IPS-20b (cell line): ENCODE measurements around the gene MCEMP1.
"Not testable (repeated sequence)": the region's sequence is repeated elsewhere in the genome, so short reads cannot be mapped to it uniquely, and the experiment has no call there.

ENCODE experiments used
- H3K27ac ChIP-seq: one replicate; pipeline ENCODE4 v1.5.1; 2013; ENCODE audit warnings: low read length
- H3K27me3 ChIP-seq: 2 replicates; pipeline ENCODE4 v1.6.1; 2013; ENCODE audit warnings: mild to moderate bottlenecking, low read length, inconsistent platforms; ENCODE audit not compliant: insufficient read depth
- H3K36me3 ChIP-seq: 2 replicates; pipeline ENCODE4 v1.6.1; 2013; ENCODE audit warnings: low read depth, mild to moderate bottlenecking, inconsistent platforms, low read length, moderate library complexity; ENCODE audit not compliant: insufficient read depth
- H3K4me1 ChIP-seq: 2 replicates; pipeline ENCODE4 v1.6.1; 2013; ENCODE audit warnings: mild to moderate bottlenecking, control low read depth, inconsistent platforms, low read length, moderate library complexity; ENCODE audit not compliant: insufficient read depth
- H3K4me3 ChIP-seq: 2 replicates; pipeline ENCODE4 v1.5.1; 2013; ENCODE audit warnings: mild to moderate bottlenecking, low read length, inconsistent platforms
- H3K9ac ChIP-seq: 2 replicates; pipeline ENCODE4 v1.6.1; 2013; ENCODE audit warnings: low read depth, mild to moderate bottlenecking, inconsistent platforms, low read length, moderate library complexity
- H3K9me3 ChIP-seq: 2 replicates; pipeline ENCODE4 v1.6.1; 2013; ENCODE audit warnings: mild to moderate bottlenecking, low read depth, low read length, inconsistent platforms; ENCODE audit not compliant: insufficient read depth

Gene MCEMP1

DNA sequence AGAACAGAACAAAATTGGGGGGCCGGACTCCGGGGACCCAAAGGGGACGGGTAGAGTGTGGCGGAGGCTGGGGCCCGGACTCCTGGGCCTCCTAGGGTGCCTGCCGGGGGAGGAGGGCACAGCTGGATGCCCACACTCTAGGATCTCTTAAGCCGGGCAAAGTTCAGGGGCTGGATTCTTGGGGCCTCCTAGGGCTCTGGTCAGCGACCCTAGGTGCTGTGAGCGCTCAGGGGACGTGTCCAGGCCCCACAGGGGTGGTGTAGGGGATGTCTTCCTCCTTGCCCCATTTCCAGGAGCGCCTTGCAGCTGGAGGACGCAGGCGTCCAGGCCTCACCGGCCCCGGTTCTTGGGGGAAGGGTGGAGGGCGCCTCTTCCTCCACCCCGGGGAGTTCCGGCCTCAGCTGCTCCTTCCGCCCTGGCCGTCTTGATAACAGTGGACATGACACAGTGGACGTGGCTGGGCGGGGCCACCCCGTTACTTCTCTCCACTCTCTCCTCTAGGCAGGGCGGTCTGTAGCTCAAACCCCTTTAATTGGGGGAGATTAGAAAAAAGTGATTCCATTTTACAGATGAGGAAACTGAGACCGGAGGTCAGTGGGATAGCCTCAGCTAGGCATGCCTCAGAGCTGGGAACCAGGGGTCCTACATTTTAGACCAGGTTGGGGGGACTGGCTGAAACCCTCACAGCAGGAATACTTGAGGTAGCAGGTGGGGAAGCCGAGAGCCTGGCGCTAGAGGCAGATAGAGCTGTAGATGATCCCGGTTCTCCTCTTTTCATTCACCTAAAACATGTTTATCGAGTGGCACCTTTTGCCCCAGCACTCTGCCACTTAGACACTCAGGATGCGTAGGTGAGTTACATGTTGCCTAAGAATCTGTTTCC is 39.3 kb upstream of the MCEMP1 start:
- peaks cover 31% of the 10 kb centered on the region for H3K27me3 ChIP-seq
- peak overlapping the region; percentile 76 for H3K9ac ChIP-seq
- H3K36me3 ChIP-seq = no peaks in the 10 kb centered on the region
- H3K4me1 ChIP-seq = no peaks in the 10 kb centered on the region
- H3K4me3 ChIP-seq = peak overlapping the region; percentile 79
- no peak overlapping the region for H3K27ac ChIP-seq
- no peaks in the 10 kb centered on the region for H3K9me3 ChIP-seq

DNA sequence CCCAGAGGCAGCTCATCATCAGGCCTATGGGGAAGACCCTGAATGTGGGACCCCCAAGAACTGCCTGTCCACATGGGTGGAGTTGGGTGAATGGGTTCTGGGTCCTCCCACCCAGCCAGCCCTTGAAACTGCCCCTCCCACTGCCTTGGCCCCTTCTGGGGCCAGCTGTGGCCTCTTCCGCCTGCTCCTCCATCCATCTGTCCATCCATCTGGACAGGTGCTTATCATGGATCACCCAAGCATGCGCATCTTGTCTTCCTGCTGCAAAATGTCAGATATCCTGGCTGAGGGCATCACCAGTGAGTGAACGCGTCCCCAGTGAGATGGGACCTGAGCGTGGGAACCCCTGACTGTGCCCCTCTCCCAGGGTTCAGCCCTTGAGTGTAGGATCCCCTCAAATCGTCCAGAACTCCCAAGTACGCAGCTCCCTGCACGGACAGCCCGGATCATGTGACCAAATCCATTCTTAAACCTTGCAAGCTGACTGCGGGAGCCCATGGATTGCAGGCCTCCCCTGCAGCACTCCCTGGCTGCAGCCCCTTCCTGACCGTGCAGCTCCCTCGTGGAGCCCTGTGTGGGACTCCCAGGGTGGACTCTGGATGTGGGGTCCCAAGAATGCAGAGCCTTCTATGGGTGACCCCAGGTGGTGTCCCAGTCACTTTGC is 38.0 kb upstream of the MCEMP1 start:
- H3K4me3 ChIP-seq = no peak overlapping the region
- H3K4me1 ChIP-seq = no peaks in the 10 kb centered on the region
- no peaks in the 10 kb centered on the region for H3K9me3 ChIP-seq
- H3K36me3 ChIP-seq = no peaks in the 10 kb centered on the region
- no peak overlapping the region for H3K9ac ChIP-seq
- no peak overlapping the region for H3K27ac ChIP-seq
- H3K27me3 ChIP-seq = peaks cover 28% of the 10 kb centered on the region

DNA sequence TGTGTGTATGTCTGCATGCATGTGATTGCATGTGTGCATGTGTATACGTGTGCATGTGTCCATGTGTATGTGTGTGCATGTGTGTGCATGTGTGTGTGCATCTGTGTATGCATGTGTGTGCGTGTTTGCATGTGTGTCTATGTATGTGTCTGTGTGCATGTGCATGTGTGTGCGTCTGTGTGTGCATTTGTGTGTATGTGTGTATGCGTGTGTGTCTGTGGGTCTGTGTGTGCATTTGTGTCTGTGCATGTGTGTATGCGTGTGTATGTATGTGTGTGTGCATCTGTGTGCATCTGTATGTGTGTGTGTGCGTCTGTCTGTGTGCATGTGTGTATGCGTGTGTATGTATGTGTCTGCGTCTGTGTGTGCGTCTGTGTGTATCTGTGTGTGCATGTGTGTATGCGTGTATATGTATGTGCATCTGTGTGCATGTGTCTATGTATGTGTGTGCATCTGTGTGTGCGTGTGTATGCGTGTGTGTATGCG is 37.0 kb upstream of the MCEMP1 start:
- Histone ChIP-seq H3K4me1 (no peaks in the 10 kb centered on the region), H3K9ac (no peak overlapping the region), H3K27me3 (peaks cover 19% of the 10 kb centered on the region), H3K4me3 (no peak overlapping the region), H3K36me3 (no peaks in the 10 kb centered on the region), H3K9me3 (no peaks in the 10 kb centered on the region), H3K27ac (no peak overlapping the region)

DNA sequence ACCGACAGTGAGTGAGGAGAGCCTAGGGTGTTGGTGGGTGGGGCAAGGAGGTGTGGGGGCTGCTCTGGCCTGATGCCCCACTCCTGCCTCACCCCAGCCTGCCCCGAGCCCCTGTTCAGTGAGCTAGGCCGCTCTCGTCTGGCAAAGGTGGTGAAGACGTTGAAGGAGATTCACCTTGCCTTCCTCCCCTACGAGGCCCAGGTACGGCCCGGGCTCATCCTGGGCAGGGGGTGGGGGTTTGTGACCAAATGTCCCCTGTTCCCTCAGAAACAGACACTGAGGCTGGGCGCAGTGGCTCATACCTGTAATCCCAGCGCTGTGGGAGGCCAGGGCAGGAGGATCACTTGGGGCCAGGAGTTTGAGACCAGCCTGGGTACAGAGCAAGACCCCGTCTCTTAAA is 36.1 kb upstream of the MCEMP1 start:
- peaks cover 10% of the 10 kb centered on the region for H3K27me3 ChIP-seq
- no peak overlapping the region for H3K4me3 ChIP-seq
- H3K36me3 ChIP-seq = no peaks in the 10 kb centered on the region
- no peaks in the 10 kb centered on the region for H3K9me3 ChIP-seq
- no peaks in the 10 kb centered on the region for H3K4me1 ChIP-seq
- H3K27ac ChIP-seq = no peak overlapping the region
- no peak overlapping the region for H3K9ac ChIP-seq

DNA sequence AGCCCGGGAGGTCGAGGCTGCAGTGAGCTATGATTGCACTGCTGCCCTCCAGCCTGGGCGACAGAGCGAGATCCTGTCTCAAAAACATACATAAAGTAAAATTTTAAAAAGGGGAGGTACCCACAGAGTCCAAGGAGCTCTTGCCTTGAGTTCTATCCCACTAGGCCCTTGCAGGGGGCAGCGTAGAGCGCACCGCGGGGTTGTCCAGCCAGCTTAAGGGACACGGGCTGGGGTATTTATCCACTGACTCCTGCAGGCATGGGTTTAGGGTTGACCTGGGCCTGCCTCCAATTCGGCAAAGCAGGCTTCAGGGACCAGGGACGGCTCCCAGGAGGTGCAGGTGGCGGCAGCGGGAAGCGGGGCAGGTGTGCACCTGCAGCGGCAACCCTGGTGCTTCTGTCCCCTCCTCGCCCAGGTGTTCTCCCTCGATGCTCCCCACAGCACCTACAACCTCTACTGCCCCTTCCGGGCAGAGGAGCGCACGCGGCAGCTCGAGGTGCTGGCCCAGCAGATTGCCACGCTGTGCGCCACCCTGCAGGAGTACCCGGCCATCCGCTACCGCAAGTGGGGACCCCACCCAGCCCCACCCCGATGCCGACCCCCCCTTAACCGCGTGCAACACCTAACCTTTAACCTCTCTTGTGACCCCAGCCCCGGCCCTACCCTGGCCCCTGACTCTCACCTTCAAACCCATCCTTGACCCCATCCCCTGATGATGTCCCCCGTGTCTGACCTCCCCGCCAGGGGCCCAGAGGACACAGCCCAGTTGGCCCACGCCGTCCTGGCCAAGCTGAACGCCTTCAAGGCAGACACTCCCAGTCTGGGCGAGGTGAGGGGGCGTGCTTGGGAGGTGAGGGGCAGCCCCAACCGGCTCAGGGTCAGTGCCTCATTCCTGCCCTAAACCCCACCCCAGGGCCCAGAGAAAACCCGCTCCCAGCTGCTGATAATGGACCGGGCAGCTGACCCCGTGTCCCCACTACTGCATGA is 35.3 kb upstream of the MCEMP1 start:
- no peak overlapping the region for H3K27ac ChIP-seq
- no peaks in the 10 kb centered on the region for H3K4me1 ChIP-seq
- no peaks in the 10 kb centered on the region; the same call in 1 of the 2 replicates for H3K36me3 ChIP-seq
- no peak overlapping the region for H3K4me3 ChIP-seq
- no peak overlapping the region for H3K9ac ChIP-seq
- H3K9me3 ChIP-seq = no peaks in the 10 kb centered on the region
- peaks cover 2% of the 10 kb centered on the region for H3K27me3 ChIP-seq

DNA sequence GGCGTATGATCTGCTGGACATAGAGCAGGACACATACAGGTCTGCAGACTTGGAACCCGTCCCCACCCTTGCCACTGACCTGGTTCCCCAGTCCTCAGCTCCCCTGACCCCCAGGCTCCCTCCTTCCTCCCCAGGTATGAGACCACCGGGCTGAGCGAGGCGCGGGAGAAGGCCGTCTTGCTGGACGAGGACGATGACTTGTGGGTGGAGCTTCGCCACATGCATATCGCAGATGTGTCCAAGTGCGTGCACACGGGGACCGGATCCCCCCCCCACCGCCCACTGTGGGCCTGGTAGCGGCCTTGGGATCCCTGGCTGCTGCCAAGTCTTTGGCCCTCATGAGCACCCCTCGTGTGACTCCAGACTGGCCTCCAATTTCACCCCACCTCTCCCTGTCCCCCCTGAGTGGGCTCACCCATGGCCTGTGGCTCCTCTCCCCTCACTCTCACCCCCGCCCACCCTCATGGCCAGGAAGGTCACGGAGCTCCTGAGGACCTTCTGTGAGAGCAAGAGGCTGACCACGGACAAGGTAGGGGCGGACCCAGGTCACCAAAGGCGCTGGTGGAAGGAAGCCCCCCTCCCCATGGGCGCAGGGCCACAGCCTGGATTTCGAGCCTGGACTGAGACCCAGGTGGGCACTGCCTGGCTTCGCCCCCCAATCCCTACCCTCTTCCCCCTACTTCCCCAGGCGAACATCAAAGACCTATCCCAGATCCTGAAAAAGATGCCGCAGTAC is 34.4 kb upstream of the MCEMP1 start:
- Histone ChIP-seq H3K27me3 (no peaks in the 10 kb centered on the region), H3K4me3 (no peak overlapping the region), H3K9me3 (no peaks in the 10 kb centered on the region), H3K36me3 (no peaks in the 10 kb centered on the region; the same call in 1 of the 2 replicates), H3K4me1 (no peaks in the 10 kb centered on the region), H3K27ac (no peak overlapping the region), H3K9ac (no peak overlapping the region)

DNA sequence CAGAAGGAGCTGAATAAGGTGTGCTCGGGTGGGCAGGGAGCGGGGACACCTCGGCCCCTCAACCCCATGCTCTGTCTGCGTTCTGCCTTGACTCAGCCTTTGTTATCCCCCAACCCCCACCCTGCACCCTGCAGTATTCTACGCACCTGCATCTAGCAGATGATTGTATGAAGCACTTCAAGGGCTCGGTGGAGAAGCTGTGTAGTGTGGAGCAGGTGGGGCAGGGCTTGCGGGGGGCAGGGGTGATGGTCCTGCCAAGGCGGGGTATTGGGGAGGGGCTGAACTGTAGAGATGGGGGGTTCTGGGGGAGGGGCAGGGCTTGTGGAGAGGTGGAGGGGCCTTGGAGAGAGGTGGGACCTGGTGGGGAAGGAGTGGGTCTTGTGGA is 33.9 kb upstream of the MCEMP1 start:
- Histone ChIP-seq H3K27ac (no peak overlapping the region), H3K36me3 (no peaks in the 10 kb centered on the region; the same call in 1 of the 2 replicates), H3K27me3 (no peaks in the 10 kb centered on the region), H3K4me1 (no peaks in the 10 kb centered on the region), H3K9ac (no peak overlapping the region), H3K9me3 (no peaks in the 10 kb centered on the region), H3K4me3 (no peak overlapping the region)

DNA sequence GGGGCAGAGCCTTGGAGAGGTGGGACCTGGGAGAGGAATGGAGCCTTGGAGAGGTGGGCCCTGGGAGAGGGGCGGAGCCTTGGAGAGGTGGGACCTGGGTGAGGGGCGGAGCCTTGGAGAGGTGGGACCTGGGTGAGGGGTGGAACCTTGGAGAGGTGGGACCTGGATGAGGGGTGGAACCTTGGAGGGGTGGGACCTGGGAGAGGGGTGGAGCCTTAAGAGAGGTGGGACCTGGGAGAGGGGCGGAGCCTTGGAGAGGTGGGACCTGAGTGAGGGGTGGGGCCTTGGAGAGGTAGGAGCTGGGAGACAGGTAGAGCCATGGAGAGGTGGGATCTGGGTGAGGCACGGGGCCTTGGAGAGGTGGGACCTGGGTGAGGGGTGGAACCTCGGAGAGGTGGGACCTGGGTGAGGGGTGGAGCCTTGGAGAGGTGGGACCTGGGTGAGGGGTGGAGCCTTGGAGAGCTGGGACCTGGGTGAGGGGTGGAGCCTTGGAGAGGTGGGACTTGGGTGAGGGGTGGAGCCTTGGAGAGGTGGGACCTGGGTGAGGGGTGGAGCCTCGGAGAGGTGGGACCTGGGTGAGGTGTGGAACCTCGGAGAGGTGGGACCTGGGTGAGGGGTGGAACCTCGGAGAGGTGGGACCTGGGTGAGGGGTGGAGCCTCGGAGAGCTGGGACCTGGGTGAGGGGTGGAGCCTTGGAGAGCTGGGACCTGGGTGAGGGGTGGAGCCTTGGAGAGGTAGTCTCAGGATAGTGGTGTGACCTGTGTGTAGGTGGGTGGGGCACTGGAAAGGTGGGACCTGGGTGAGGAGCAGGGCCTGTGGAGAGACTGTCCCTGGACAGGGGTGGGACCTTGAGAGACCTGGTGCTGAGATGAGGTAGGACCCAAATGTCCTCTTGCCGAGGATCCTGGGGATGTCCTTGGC is 33.0 kb upstream of the MCEMP1 start:
- H3K9me3 ChIP-seq, H3K27ac ChIP-seq, H3K4me1 ChIP-seq, H3K36me3 ChIP-seq, H3K4me3 ChIP-seq, H3K9ac ChIP-seq, H3K27me3 ChIP-seq: not testable (repeated sequence)

DNA sequence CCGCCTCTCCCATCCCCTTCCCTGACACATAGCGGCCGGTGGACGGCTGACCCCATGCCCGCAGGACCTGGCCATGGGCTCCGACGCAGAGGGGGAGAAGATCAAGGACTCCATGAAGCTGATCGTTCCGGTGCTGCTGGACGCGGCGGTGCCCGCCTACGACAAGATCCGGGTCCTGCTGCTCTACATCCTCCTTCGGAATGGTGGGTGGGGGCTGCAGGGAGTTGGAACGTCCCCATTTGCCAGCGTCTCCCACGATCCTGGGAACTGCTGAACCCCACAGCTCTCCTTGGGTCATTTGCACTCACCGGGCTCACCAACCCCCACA is 32.4 kb upstream of the MCEMP1 start:
- no peaks in the 10 kb centered on the region for H3K4me1 ChIP-seq
- H3K27me3 ChIP-seq = no peaks in the 10 kb centered on the region
- H3K27ac ChIP-seq = no peak overlapping the region
- no peaks in the 10 kb centered on the region for H3K9me3 ChIP-seq
- no peak overlapping the region for H3K9ac ChIP-seq
- no peak overlapping the region for H3K4me3 ChIP-seq
- H3K36me3 ChIP-seq = no peaks in the 10 kb centered on the region; the same call in 1 of the 2 replicates

DNA sequence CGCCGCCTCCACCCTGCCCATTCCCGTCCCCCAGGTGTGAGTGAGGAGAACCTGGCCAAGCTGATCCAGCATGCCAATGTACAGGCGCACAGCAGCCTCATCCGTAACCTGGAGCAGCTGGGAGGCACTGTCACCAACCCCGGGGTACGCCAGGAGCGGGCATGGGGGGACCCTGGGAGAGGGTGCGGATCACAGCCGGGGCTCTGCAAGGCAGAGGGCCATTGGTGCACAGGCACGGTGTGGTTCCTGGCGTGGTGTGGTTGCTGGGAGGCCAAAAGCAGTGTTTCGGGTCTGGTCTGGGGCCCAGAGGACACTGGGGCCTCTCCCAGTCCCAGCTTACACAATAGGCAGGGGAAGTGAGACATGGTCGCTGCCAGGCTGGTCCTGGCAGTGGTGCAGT is 31.7 kb upstream of the MCEMP1 start:
- no peaks in the 10 kb centered on the region for H3K9me3 ChIP-seq
- H3K27me3 ChIP-seq = no peaks in the 10 kb centered on the region; the same call in 1 of the 2 replicates
- no peak overlapping the region for H3K9ac ChIP-seq
- H3K27ac ChIP-seq = no peak overlapping the region
- H3K4me3 ChIP-seq = no peak overlapping the region
- H3K36me3 ChIP-seq = no peaks in the 10 kb centered on the region; the same call in 1 of the 2 replicates
- no peaks in the 10 kb centered on the region for H3K4me1 ChIP-seq
